SU-DHL-6 (cell line): ENCODE data around the gene ZFHX3.

Experiments used
- H2AFZ ChIP-seq: fragments of 200-600 bp; sonication (generic); 2 replicates; pipeline ENCODE4 v1.6.1; 2014; ENCODE audit warnings: low read depth, mild to moderate bottlenecking, moderate library complexity, mixed read lengths, antibody characterized with exemption, low read length; ENCODE audit not compliant: severe bottlenecking
- H3F3A ChIP-seq: fragments of 200-600 bp; shearing (Covaris generic); 2 replicates; pipeline ENCODE4 v1.6.0; 2016; ENCODE audit warnings: antibody characterized with exemption, mild to moderate bottlenecking; ENCODE audit not compliant: insufficient read depth
- H3K27ac ChIP-seq: fragments of 200-600 bp; sonication (generic); 2 replicates; pipeline ENCODE4 v1.5.1; 2016; ENCODE audit warnings: low read depth, mild to moderate bottlenecking, low read length, moderate library complexity, mixed read lengths
- H3K27me3 ChIP-seq: fragments of 200-600 bp; sonication (generic), shearing (Covaris generic); 2 replicates; pipeline ENCODE4 v1.6.0; 2014; ENCODE audit warnings: mild to moderate bottlenecking, low read length
- H3K36me3 ChIP-seq: fragments of 200-600 bp; sonication (generic); 2 replicates; pipeline ENCODE4 v1.6.1; 2014; ENCODE audit warnings: mild to moderate bottlenecking, low read length, mixed read lengths
- H3K4me2 ChIP-seq: fragments of 300-600, 200-600 bp; shearing (Covaris generic), sonication (generic); 2 replicates; pipeline ENCODE4 v1.6.0; 2014; ENCODE audit warnings: low read length, low read depth, mild to moderate bottlenecking; ENCODE audit not compliant: poor library complexity, severe bottlenecking
- H3K4me3 ChIP-seq: fragments of 200-600 bp; sonication (generic); 2 replicates; pipeline ENCODE4 v1.5.1; 2014; ENCODE audit warnings: antibody characterized with exemption, low read length, mild to moderate bottlenecking, mixed read lengths; ENCODE audit not compliant: insufficient read depth, poor library complexity, severe bottlenecking
- H3K79me2 ChIP-seq: fragments of 200-600 bp; sonication (generic); 2 replicates; pipeline ENCODE4 v1.6.1; 2014; ENCODE audit warnings: mild to moderate bottlenecking, low read length, moderate library complexity; ENCODE audit not compliant: insufficient read depth
- H3K9ac ChIP-seq: fragments of 200-600 bp; sonication (generic); 2 replicates; pipeline ENCODE4 v1.7.0; 2014; ENCODE audit warnings: mild to moderate bottlenecking, low read length
- H3K9me2 ChIP-seq: fragments of 200-600 bp; sonication (generic); replicated peaks from 2 replicates; pipeline ENCODE4 v1.6.1; 2014; ENCODE audit warnings: low read length; ENCODE audit not compliant: insufficient read depth
- H3K9me3 ChIP-seq: fragments of 200-600 bp; sonication (generic); 2 replicates; pipeline ENCODE4 v1.6.1; 2014; ENCODE audit warnings: low read length, mixed read lengths; ENCODE audit not compliant: insufficient read depth
- H4K20me1 ChIP-seq: fragments of 200-600 bp; sonication (generic); 2 replicates; pipeline ENCODE4 v1.6.1; 2014; ENCODE audit warnings: low read depth, mild to moderate bottlenecking, antibody characterized with exemption, low read length, moderate library complexity, mixed read lengths
- EZH2phosphoT487 ChIP-seq: fragments of 200-600 bp; sonication (generic), shearing (Covaris generic); conservative IDR thresholded peaks from 2 replicates; pipeline ENCODE4 v1.6.1; 2018; ENCODE audit warnings: mild to moderate bottlenecking, antibody characterized with exemption, low read length, moderate library complexity, mixed read lengths
- TF ChIP-seq, protein P1 (sequence below): fragments of 200-600 bp; sonication (generic); IDR thresholded peaks from one replicate; pipeline ENCODE4 v1.5.1; 2017; ENCODE audit warnings: antibody characterized with exemption, mild to moderate bottlenecking, low read length, moderate library complexity; ENCODE audit not compliant: insufficient read depth, poor library complexity, severe bottlenecking

The ZFHX3 gene

DNA sequence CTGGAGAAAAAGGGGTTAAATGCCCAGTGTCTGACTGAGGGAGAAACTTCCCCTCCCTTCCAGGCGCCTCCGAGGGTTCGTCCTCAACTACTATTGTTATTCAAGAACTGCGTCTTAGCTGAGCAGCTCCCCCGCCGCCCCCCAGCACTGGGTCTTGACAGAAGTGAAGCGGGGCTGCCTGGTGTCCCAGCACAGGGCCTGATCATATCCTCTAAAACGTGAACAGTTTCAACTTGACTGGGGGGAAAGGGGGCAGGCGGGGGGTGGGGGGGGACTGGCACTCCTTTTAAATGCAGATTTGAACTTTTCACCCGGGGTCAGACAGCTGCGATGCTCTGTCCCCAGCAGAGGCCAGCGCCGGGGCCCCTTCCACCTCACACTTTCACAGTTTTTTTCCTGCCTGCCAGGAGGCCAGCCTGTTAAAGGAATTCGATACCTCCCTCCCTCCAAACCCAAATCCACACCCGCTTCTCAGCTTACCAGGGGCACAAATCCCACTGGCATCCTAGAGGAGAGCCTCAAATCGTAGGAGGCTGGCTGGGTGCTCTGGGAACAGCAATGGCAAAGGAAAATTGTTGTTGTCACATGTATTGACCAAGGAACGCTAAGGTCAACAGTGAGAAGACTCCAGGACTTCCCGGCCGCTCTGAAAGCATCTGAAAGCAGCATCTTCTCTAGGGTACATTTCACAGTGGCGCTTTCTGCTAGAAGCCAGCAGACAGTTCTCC lies 14.5 kb downstream of the ZFHX3 start:
- Histone ChIP-seq H3K9me2 (no peaks in the 10 kb centered on the region), H4K20me1 (peaks cover 2% of the 10 kb centered on the region; the same call in 1 of the 2 replicates), H3K9me3 (no peaks in the 10 kb centered on the region), H3K4me3 (no peak overlapping the region), H3K27me3 (no peaks in the 10 kb centered on the region), H2AFZ (no peak overlapping the region), H3K4me2 (no peak overlapping the region), H3F3A (no peaks in the 10 kb centered on the region), H3K79me2 (no peaks in the 10 kb centered on the region), H3K9ac (no peak overlapping the region), H3K27ac (no peak overlapping the region), H3K36me3 (no peaks in the 10 kb centered on the region)
- TF ChIP-seq, protein P1, sequence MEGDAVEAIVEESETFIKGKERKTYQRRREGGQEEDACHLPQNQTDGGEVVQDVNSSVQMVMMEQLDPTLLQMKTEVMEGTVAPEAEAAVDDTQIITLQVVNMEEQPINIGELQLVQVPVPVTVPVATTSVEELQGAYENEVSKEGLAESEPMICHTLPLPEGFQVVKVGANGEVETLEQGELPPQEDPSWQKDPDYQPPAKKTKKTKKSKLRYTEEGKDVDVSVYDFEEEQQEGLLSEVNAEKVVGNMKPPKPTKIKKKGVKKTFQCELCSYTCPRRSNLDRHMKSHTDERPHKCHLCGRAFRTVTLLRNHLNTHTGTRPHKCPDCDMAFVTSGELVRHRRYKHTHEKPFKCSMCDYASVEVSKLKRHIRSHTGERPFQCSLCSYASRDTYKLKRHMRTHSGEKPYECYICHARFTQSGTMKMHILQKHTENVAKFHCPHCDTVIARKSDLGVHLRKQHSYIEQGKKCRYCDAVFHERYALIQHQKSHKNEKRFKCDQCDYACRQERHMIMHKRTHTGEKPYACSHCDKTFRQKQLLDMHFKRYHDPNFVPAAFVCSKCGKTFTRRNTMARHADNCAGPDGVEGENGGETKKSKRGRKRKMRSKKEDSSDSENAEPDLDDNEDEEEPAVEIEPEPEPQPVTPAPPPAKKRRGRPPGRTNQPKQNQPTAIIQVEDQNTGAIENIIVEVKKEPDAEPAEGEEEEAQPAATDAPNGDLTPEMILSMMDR: no peak
- no peak for TF ChIP-seq EZH2phosphoT487

DNA sequence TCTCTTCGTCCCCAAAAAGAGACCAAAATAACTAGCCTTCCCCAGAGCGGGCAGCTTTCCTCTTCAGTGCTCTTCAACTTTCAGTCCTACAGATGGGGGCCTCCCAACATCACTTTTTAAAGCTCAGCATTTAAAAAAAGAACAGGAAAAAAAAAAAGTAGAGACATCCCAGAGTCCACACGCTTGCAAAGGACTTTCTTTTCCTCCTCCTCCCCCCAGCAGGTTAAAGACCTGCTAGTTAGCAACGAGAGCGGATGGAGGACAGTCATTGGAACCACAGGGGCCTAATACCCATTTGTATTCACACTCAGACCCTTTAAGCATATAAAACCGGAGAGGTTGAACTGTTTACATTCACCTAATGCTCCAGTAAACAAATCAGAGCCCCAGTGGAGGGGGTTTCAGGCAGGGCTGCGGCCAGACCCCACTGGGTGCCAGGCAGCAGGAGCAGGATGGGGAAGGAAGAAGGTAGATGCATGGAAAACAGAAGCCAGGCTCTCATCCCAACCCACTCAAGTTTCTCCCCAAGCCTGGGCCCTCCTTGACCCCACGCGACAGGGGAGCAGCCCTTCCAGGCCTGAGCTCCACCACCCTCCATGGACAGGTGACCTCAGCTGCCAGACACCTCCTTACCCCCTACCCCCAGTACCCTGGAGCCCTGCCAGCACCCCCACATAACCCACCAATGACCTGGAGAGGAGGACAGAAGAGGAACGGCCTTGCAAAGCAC lies 15.2 kb downstream of the ZFHX3 start:
- H3K4me2 ChIP-seq: no peak overlapping the region
- peaks cover 2% of the 10 kb centered on the region; the same call in 1 of the 2 replicates for H4K20me1 ChIP-seq
- H3K9me3 ChIP-seq: no peaks in the 10 kb centered on the region
- no peak overlapping the region for H3K27ac ChIP-seq
- no peaks in the 10 kb centered on the region for H3K79me2 ChIP-seq
- no peaks in the 10 kb centered on the region for H3K36me3 ChIP-seq
- no peaks in the 10 kb centered on the region for H3K9me2 ChIP-seq
- H3F3A ChIP-seq: no peaks in the 10 kb centered on the region
- no peaks in the 10 kb centered on the region for H3K27me3 ChIP-seq
- no peak overlapping the region for H3K4me3 ChIP-seq
- H2AFZ ChIP-seq: no peak overlapping the region
- H3K9ac ChIP-seq: no peak overlapping the region
- TF ChIP-seq EZH2phosphoT487: no peak
- TF ChIP-seq, protein P1: no peak

DNA sequence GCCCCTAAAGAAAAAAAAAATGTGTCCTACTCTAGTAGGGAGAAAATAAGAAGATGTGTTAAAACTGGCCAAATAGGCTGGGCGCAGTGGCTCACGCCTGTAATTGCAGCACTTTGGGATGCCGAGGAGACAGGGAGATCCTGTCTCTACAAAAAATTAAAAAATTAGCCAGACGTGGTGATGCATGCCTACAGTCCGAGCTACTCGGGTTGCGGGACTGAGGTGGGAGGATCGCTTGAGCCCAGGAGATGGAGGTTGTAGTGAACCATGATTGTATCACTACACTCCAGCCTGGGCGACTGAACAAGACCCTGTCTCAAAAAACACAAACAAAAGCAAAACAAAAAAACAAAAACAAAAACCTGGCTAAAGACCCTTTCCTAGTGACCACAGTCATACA lies 15.9 kb downstream of the ZFHX3 start:
- peaks cover 2% of the 10 kb centered on the region; the same call in 1 of the 2 replicates for H4K20me1 ChIP-seq
- no peaks in the 10 kb centered on the region for H3K9me2 ChIP-seq
- no peak overlapping the region for H3K9ac ChIP-seq
- no peaks in the 10 kb centered on the region for H3K9me3 ChIP-seq
- H3F3A ChIP-seq: no peaks in the 10 kb centered on the region
- no peak overlapping the region for H3K4me3 ChIP-seq
- no peaks in the 10 kb centered on the region for H3K27me3 ChIP-seq
- no peak overlapping the region for H3K27ac ChIP-seq
- TF ChIP-seq, protein P1: no peak
- TF ChIP-seq EZH2phosphoT487: no peak
- H3K4me2 ChIP-seq: no peak overlapping the region
- no peaks in the 10 kb centered on the region for H3K36me3 ChIP-seq
- H2AFZ ChIP-seq: no peak overlapping the region
- H3K79me2 ChIP-seq: no peaks in the 10 kb centered on the region
